HG02973 (cell line): ENCODE measurements around the gene POLL.

Experiments
- ATAC-seq: cut with Tn5 transposase; IDR thresholded peaks from one replicate; pipeline ENCODE4 v1.9.1; 2021; ENCODE audit warnings: moderate library complexity; ENCODE audit not compliant: unreplicated experiment

POLL gene

DNA sequence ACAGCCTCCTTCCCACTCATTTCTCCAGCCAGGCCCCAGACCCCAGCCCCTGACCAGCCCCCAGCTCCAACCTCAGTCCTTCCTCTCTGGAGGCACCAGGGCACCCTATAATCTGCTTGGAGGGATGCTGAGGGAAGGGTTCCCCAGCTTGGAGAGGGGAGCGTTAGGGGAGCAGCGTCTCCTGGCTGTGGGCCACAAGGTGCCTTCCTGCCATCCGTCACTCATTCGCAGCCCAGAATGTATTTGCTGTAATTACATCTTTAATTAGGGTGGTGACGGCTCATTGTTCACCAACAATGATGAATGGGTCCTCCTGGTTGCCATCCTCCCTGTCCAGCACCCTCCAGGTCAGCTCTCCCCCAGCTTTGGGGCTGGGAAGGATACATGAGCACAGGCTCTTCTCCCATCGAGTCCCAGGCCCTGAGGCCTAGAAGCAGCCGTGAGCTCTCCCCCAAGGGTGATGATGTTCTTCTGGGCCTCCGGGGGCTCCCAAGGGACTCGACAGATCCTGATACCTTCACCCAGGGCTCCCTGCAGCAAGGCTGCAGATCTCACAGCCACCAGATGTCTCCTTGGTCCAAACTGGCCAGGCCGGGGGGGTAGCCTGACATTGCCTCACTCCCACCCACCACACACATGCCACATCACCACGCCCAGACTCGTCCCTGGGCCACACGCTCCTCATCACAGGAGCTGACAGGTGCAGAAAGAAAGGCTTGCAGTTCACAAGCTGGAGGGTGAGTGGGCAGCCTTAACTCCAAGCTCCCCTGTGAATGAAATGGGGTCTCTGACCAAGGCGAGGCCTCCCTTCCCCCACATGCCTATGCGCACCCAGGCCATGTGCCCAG is 26.8 kb downstream of the POLL start:
- ATAC-seq: no peak

GRCh38 chr10:101560298-101561067 is 27.6 kb downstream of the POLL start:
- no peak for ATAC-seq

- ATAC-seq: no peak
Observed at GRCh38 chr10:101559596-101560297, 28.3 kb downstream of the POLL start.

GRCh38 chr10:101558671-101559595 is 29.1 kb downstream of the POLL start:
- ATAC-seq: no peak

- ATAC-seq: no peak
Observed at GRCh38 chr10:101558204-101558603, 29.9 kb downstream of the POLL start.

DNA sequence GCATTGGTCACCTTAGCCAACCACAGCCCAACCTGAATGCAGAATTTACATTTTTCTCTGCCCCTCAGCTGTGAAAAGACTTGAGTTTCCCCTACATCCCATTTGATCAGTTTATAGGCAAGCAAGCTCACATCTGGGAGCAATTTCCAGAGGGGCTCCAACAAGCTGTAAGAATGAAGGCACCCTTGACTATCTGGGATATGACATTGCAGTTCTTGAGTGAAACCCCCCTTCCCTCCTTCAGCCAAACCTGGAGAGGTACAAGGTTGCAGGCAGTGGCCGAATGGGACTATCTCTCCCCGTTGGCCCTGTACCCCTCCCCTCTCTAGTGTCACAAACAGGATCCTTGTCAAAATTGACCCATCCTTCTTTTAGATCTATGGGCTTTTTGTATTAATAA is 30.5 kb downstream of the POLL start:
- no peak for ATAC-seq

DNA sequence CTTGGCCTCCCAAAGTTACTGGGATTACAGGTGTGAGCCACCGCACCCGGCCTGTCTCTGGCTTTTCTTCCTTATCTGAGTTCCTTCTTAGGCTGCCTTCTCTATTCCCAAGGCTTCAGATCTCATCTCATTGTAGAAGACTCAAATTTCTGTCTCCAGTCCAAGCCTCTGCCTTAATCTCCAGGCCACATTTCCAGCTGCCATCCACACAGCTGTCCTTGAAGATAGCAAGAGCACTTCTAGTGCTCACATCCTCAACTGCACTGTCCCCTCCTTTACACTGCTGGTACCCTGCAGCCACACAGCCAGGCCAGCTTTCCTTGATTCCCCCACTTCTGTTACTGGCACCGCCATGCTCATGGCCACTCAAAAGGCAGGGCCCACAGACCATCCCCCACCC is 35.6 kb downstream of the POLL start:
- ATAC-seq: no peak

GRCh38 chr10:101550965-101551364 is 37.1 kb downstream of the POLL start:
- no peak for ATAC-seq

- ATAC-seq: no peak
Observed at GRCh38 chr10:101545898-101546297, 42.2 kb downstream of the POLL start.

- no peak for ATAC-seq
Observed at GRCh38 chr10:101538446-101538845, 49.6 kb downstream of the POLL start.

- ATAC-seq: no peak
Observed at GRCh38 chr10:101536800-101537199, 51.3 kb downstream of the POLL start.

DNA sequence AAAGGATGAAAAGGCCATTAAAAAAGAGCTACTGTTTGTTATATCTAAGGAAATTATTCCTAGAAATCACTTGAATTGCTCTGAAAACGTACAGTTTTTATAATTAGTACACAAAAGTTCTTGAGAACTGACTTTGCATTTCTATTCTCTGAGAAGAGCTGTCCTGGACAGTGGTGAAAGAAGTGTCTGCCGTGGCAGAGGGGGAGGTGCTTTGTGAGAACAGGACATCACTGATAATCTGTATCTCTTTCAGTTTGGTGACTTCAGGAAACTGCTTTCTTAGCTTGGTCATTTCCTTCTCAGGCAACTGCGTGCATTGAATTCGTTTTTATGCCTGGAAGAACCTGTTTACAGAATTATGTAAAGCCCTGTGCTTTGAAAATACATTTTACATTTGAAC is 52.1 kb downstream of the POLL start:
- no peak for ATAC-seq

GRCh38 chr10:101529725-101530553 is 58.1 kb downstream of the POLL start:
- ATAC-seq: no peak

DNA sequence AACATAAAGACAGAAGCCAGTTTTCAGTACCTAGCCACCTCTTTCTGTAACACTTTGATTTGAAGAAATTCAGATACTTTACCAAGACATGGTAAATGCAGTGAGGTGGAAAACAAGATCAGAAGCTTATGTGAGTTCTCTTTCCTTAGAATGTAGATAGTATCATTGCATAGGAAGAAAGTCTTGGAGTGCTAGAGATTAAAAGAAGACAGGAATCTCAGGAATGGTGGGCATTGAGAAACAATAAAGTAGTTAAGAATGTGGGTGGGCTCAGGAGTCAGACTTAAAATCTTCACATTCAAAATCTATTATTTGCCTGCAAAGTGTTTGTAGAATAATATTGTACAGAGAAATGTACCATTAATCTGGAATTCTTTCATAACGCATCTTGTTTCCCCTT is 58.9 kb downstream of the POLL start:
- ATAC-seq: no peak
